Keratinocyte (primary cell): ENCODE results near the gene FBXW7. TPM values are rescaled to one million over a fixed set of nuclear protein-coding genes. Genes with fewer than 3 reads are reported as not detected.

Source experiments
- DNase-seq: peaks from one replicate; pipeline ENCODE4 v3.0.0-alpha.2; 2011; ENCODE audit warnings: low read depth, missing footprints, low spot score
- FAIRE-seq: peaks from 2 replicates; lab custom pipeline; 2011; peaks lifted over from hg19 to GRCh38; lab: Jason Lieb, UNC
- H2AFZ ChIP-seq: 2 replicates; pipeline ENCODE4 v1.6.0; 2012; ENCODE audit warnings: low read length, control low read depth, inconsistent platforms; ENCODE audit not compliant: control insufficient read depth
- H3K27ac ChIP-seq: 2 replicates; pipeline ENCODE4 v1.5.1; 2011; ENCODE audit warnings: low read length; ENCODE audit not compliant: control insufficient read depth, insufficient read depth
- H3K27me3 ChIP-seq: 3 replicates; pipeline ENCODE4 v1.6.0; 2011; ENCODE audit warnings: low read length; ENCODE audit not compliant: control insufficient read depth, insufficient read depth; ENCODE audit errors: extremely low read depth
- H3K36me3 ChIP-seq, 2 experiments: 2 replicates in 1 of 2; 3 replicates in 1 of 2; pipeline ENCODE4 v1.5.1; 2011; ENCODE audit warnings: low read length in 2 of 2, mild to moderate bottlenecking in 1 of 2; ENCODE audit not compliant: control insufficient read depth in 2 of 2, insufficient read depth in 2 of 2; ENCODE audit errors: extremely low read depth in 1 of 2
- H3K4me1 ChIP-seq: 3 replicates; pipeline ENCODE4 v1.5.1; 2011; ENCODE audit warnings: low read length; ENCODE audit not compliant: control insufficient read depth, insufficient read depth; ENCODE audit errors: extremely low read depth
- H3K4me2 ChIP-seq: 3 replicates; pipeline ENCODE4 v1.6.0; 2011; ENCODE audit warnings: low read depth, low read length; ENCODE audit not compliant: control insufficient read depth, insufficient read depth; ENCODE audit errors: extremely low read depth
- H3K4me3 ChIP-seq, 3 experiments: fragments of 200-600 bp in 1 of 3; sonication (generic) in 1 of 3; 2 replicates in 2 of 3; 3 replicates in 1 of 3; pipeline ENCODE4 v1.5.1; 2011 to 2016; ENCODE audit warnings: low read length in 3 of 3, mild to moderate bottlenecking in 3 of 3, control low read depth in 2 of 3, inconsistent platforms in 1 of 3, low read depth in 1 of 3, mixed read lengths in 1 of 3, mixed run types in 1 of 3, moderate library complexity in 1 of 3; ENCODE audit not compliant: control insufficient read depth in 2 of 3, insufficient read depth in 2 of 3; ENCODE audit errors: extremely low read depth in 1 of 3
- H3K79me2 ChIP-seq: 2 replicates; pipeline ENCODE4 v1.6.0; 2012; ENCODE audit warnings: low read length; ENCODE audit not compliant: control insufficient read depth, insufficient read depth
- H3K9ac ChIP-seq: 3 replicates; pipeline ENCODE4 v1.6.0; 2011; ENCODE audit warnings: low read length; ENCODE audit not compliant: control insufficient read depth, insufficient read depth; ENCODE audit errors: extremely low read depth
- H3K9me1 ChIP-seq: 3 replicates; pipeline ENCODE4 v1.6.0; 2011; ENCODE audit warnings: low read length; ENCODE audit not compliant: control insufficient read depth, insufficient read depth; ENCODE audit errors: extremely low read depth
- H3K9me3 ChIP-seq: 2 replicates; pipeline ENCODE4 v1.5.1; 2012; ENCODE audit warnings: low read depth, low read length; ENCODE audit not compliant: control insufficient read depth
- H4K20me1 ChIP-seq: 3 replicates; pipeline ENCODE4 v1.6.0; 2011; ENCODE audit warnings: low read length; ENCODE audit not compliant: control insufficient read depth, insufficient read depth; ENCODE audit errors: extremely low read depth
- CTCF ChIP-seq, 3 experiments: IDR thresholded peaks in 1 of 3; conservative IDR thresholded peaks in 1 of 3; optimal IDR thresholded peaks in 1 of 3; 2 replicates in 2 of 3; 3 replicates in 1 of 3; pipeline versions ENCODE3 to v1.5.1; 2011; ENCODE audit warnings: low read length in 3 of 3, mild to moderate bottlenecking in 3 of 3, moderate library complexity in 2 of 3, control low read depth in 1 of 3, inconsistent platforms in 1 of 3; ENCODE audit not compliant: insufficient read depth in 2 of 3; ENCODE audit errors: extremely low read depth in 1 of 3
- EZH2 ChIP-seq: IDR thresholded peaks from one replicate; pipeline ENCODE4 v1.6.1; 2012; ENCODE audit warnings: inconsistent platforms, mild to moderate bottlenecking, low read length, moderate library complexity
- dilution Hi-C: fragments of 300-500 bp; cut with MboI; formaldehyde crosslinking; loops from one replicate; pipeline ENCODE4 v1.7.0; 2020; ENCODE audit warnings: low sequenced_read_pairs; ENCODE audit not compliant: extremely low pct_ligation_motif_present
- polyA plus RNA-seq, 5 experiments: library from polyadenylated mRNA; depleted of rRNA in 3 of 5; stranded (reverse) in 3 of 5; stranded (forward) in 1 of 5; unstranded in 1 of 5; fragments of >200 nt; gene quantifications; 1 replicate in 1 of 5; 2 replicates in 3 of 5; 3 replicates in 1 of 5; pipeline versions ENCODE4 v1.2.1 to v1.2.3, GENCODE V29; 2011 to 2012; ENCODE audit warnings: missing spikeins in 2 of 5, low read depth in 1 of 5, low replicate concordance in 1 of 5

The FBXW7 gene
- polyA plus RNA-seq, 1 donor (not counting 4 experiments of a cell fraction or from before 2014, with no cell fraction given) = 39.6 TPM

- TF ChIP-seq EZH2 = no peak
- TF ChIP-seq CTCF (optimal IDR thresholded peaks at IDR 0.05 in 1 of 3, IDR thresholded peaks at IDR 0.05 in 1 of 3, conservative IDR thresholded peaks at IDR 0.05 in 1 of 3; ENCODE audit: extremely low read depth in 1 of 3, insufficient read depth in 2 of 3, low read length in 3 of 3) = no peak
- H3K9me1 ChIP-seq = no peaks in the 10 kb centered on the region
- H3K27me3 ChIP-seq = no peaks in the 10 kb centered on the region
- no peaks in the 10 kb centered on the region for H4K20me1 ChIP-seq
- no peak for DNase-seq
- no peak overlapping the region for H2AFZ ChIP-seq
- H3K79me2 ChIP-seq = no peaks in the 10 kb centered on the region
- H3K9ac ChIP-seq = no peak overlapping the region
- H3K27ac ChIP-seq = no peak overlapping the region
- H3K4me3 ChIP-seq = no peak overlapping the region
- no peaks in the 10 kb centered on the region for H3K36me3 ChIP-seq
- dilution Hi-C loops = no loop called here
- H3K9me3 ChIP-seq = no peaks in the 10 kb centered on the region
- no peaks in the 10 kb centered on the region for H3K4me1 ChIP-seq
- peak; percentile 5 for FAIRE-seq
- H3K4me2 ChIP-seq = no peak overlapping the region
These were observed 245.4 kb downstream of the FBXW7 start for GRCh38 chr4:152290366-152290921.

GRCh38 chr4:152289941-152290340 lies 246.0 kb downstream of the FBXW7 start:
- dilution Hi-C loops = no loop called here

More at GRCh38 chr4:152289941-152290340, 246.0 kb downstream of the FBXW7 start:
- H3K79me2 ChIP-seq = no peaks in the 10 kb centered on the region
- no peaks in the 10 kb centered on the region for H3K9me1 ChIP-seq
- no peaks in the 10 kb centered on the region for H3K9me3 ChIP-seq
- no peak overlapping the region for H3K4me3 ChIP-seq
- H3K36me3 ChIP-seq = no peaks in the 10 kb centered on the region
- TF ChIP-seq CTCF (optimal IDR thresholded peaks at IDR 0.05 in 1 of 3, IDR thresholded peaks at IDR 0.05 in 1 of 3, conservative IDR thresholded peaks at IDR 0.05 in 1 of 3; ENCODE audit: extremely low read depth in 1 of 3, insufficient read depth in 2 of 3, low read length in 3 of 3) = no peak
- no peak for TF ChIP-seq EZH2
- no peak overlapping the region for H3K9ac ChIP-seq
- H2AFZ ChIP-seq = no peak overlapping the region
- no peak for FAIRE-seq
- DNase-seq = no peak
- no peaks in the 10 kb centered on the region for H4K20me1 ChIP-seq
- H3K27ac ChIP-seq = no peak overlapping the region
- H3K4me1 ChIP-seq = no peaks in the 10 kb centered on the region
- H3K27me3 ChIP-seq = no peaks in the 10 kb centered on the region
- no peak overlapping the region for H3K4me2 ChIP-seq
